Measurements from ENCODE around the gene EQTN. TPM values are rescaled to one million over a fixed set of nuclear protein-coding genes. Genes with fewer than 3 reads are reported as not detected.

EQTN gene
- total RNA-seq, 1 experiment from 2014 or later, result not detected

- no peak overlapping the region for H3K9ac ChIP-seq (ENCODE audit: low read length)
- peak overlapping the region; percentile 10; the same call in 1 of the 2 replicates for H3K4me2 ChIP-seq (ENCODE audit: low read length)
- H3K27me3 ChIP-seq (ENCODE audit: insufficient read depth, low read length), result no peaks in the 10 kb centered on the region
- no peaks in the 10 kb centered on the region for H3K36me3 ChIP-seq (ENCODE audit: control insufficient read depth in 1 of 2, insufficient read depth in 2 of 2, low read length in 2 of 2)
- H3K79me2 ChIP-seq (ENCODE audit: insufficient read depth, low read length), result no peaks in the 10 kb centered on the region
- intact Hi-C loops (cut with micrococcal nuclease), result loop anchor here (1.0 kb wide), 2 partner anchors 29 to 243 kb away; no protein-coding TSS in a partner anchor
- BruUV-seq (replicated peaks), result no TSS peak
- no peak overlapping the region for H3K4me3 ChIP-seq (replicated peaks in 1 of 2; ENCODE audit: low read depth in 1 of 2, low read length in 2 of 2)
- DNase-seq (ENCODE audit: low read depth, low spot score) (peak; percentile 42), ATAC-seq (peak; percentile 81)
- H2AFZ ChIP-seq (ENCODE audit: low read depth, low read length, poor library complexity, severe bottlenecking), result peak overlapping the region; percentile 72
- TF ChIP-seq REST (IDR thresholded peaks at IDR 0.05; ENCODE audit: low read depth) (no peak), FOSL1 (IDR thresholded peaks at IDR 0.05; ENCODE audit: low read depth) (no peak), SIN3A (IDR thresholded peaks at IDR 0.05; ENCODE audit: low read depth) (no peak), ZBTB33 (IDR thresholded peaks at IDR 0.05; ENCODE audit: extremely low read depth, insufficient replicate concordance, low read length) (no peak), CTCF (IDR thresholded peaks at IDR 0.05 in 2 of 3, conservative IDR thresholded peaks at IDR 0.05 in 1 of 3; ENCODE audit: borderline replicate concordance in 1 of 3, insufficient read depth in 1 of 3, low read depth in 2 of 3, low read length in 2 of 3) (peak; percentile 56 to 85 (median 62); a peak in 5 of 6 replicates), EZH2 (IDR thresholded peaks at IDR 0.05) (no peak), CBX3 (IDR thresholded peaks at IDR 0.05; ENCODE audit: low read depth) (no peak), ELF1 (IDR thresholded peaks at IDR 0.05; ENCODE audit: borderline replicate concordance, low read depth) (no peak), RAD21 (IDR thresholded peaks at IDR 0.05; ENCODE audit: low read depth) (peak; percentile 81), TCF7L2 (IDR thresholded peaks at IDR 0.05; ENCODE audit: borderline replicate concordance, extremely low read depth, insufficient read depth, insufficient read length) (no peak), POLR2A (IDR thresholded peaks at IDR 0.05; ENCODE audit: borderline replicate concordance, extremely low read depth, insufficient read depth, insufficient read length) (no peak), CEBPB (IDR thresholded peaks at IDR 0.05; ENCODE audit: low read depth) (no peak), SP1 (IDR thresholded peaks at IDR 0.05; ENCODE audit: low read depth) (no peak), POLR2AphosphoS5 (IDR thresholded peaks at IDR 0.05; ENCODE audit: low read depth, low read length) (no peak), EZH2phosphoT487 (IDR thresholded peaks at IDR 0.05; ENCODE audit: borderline replicate concordance) (no peak), JUND (IDR thresholded peaks at IDR 0.05) (no peak)
- H3K4me1 ChIP-seq (ENCODE audit: control insufficient read depth in 1 of 2, insufficient read depth in 2 of 2, low read length in 2 of 2), result no peaks in the 10 kb centered on the region; a peak in 1 of 4 replicates
- POLR2A ChIA-PET, result no interaction called here
- H4K20me1 ChIP-seq (ENCODE audit: insufficient read depth), result no peaks in the 10 kb centered on the region
- H3K27ac ChIP-seq (ENCODE audit: low read depth, low read length), result no peak overlapping the region
- no peaks in the 10 kb centered on the region for H3K9me2 ChIP-seq (ENCODE audit: insufficient read depth)
- RAD21 ChIA-PET (ENCODE audit: low non-redundant PET in 1 of 2, low total read pairs in 2 of 2, uncharacterized antibody in 2 of 2, unreplicated experiment in 2 of 2), result no interaction called here
- no peaks in the 10 kb centered on the region for H3K9me3 ChIP-seq (ENCODE audit: control insufficient read depth in 1 of 2, insufficient read depth in 1 of 2, low read depth in 1 of 2, low read length in 2 of 2)
- CTCF ChIA-PET, result interaction anchor here (0.6 to 1.9 kb wide), 3 partner anchors 12 to 244 kb away, joined by 3 to 7 read pairs (median 5); no protein-coding TSS in a partner anchor
These were observed 20.5 kb downstream of the EQTN start for GRCh38 chr9:27276193-27277030.

All from HCT116 (cell line).